SHP77 treated with DMSO at 0.1 percent for 48 hours (cell line): ENCODE results near the gene DENND2D.

Source experiments
- DNase-seq: peaks from one replicate; lab custom pipeline; 2025; lab: John Stamatoyannopoulos, UW

Gene DENND2D

DNA sequence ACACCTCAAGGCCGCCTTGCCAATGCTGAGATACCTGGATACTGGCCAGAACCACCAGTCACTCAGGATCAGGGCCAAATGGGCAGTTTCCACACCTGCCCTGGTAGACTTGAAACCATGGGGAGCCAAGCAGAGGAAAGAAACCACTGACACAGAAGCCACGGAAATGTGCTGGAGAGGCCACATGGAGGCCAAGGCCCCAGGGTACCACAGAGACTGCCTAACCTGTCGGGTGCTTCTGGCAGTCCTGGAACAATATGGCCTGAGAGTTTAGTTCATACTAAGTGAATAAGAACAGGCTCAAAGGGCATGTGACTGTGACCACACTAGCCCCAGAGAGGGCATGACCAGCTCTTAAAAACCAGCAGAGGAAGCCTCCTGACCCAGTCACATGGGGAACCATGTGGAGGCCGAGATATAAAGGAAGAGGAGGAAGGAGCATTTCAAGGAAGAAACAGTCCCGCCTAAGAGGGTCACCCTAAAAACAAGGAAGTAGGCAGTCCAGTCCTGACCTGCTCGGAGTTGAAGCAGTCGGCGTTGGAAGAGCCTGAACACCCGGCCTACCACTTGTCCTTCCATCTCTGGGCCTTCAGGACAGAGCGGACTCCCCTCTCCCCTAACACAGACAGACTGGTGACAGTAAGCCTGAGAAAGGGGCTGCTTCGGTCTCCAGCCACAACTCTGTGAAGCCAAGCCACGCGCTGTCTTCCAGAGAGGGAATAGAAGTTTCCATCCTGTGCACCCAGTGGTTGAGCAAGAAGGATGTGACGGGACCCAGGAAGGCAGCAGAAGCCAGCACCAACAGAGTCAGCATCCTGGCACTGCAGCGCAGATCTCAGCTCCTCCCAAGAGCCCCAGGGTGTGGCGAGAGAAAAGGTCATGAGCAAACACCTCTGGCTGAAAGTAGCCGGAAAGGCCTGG, at the start of gene DENND2D:
TSS of gene DENND2D (minus strand) at position 766 of the 921 bp plus-strand sequence. CDS start at position 579, 187 bp downstream.
- no peak for DNase-seq

- no peak for DNase-seq
These were observed 49.5 kb upstream of the DENND2D start for GRCh38 chr1:111249960-111250359.

DNA sequence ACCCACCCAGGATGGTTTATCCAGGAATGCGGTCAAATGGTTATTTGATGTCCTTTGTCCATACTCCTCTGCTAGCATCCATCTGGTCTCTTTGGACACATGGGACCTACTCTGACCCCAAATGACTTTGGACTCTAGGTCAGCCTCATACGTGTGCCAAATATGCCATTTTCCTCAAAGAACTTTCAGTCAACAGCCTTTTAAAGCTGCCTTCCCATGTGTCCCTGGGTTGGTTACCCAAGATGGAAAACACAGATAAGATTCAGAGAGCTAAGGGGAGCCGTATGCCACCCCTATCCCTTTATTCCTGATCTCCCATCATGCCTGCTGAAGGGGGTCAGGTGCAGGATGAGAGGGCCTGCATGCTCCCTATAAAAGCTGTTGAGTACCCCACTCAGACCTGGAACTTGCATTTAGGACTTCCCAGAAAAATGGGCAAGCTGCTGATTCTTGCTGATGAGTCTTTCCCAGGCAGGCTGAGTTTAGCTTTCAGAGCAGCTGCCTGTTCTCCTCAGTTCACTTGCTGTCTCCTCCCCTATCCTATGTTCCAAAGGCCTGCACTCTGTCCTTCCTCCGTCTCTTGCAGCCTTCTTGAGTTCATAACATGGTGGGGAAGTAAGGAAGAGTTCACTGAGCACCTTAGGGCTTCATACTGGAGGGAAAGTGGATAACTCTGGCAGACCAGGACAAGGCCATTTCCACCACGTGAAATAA, 46.8 kb upstream of the DENND2D start:
- DNase-seq, result no peak

DNA sequence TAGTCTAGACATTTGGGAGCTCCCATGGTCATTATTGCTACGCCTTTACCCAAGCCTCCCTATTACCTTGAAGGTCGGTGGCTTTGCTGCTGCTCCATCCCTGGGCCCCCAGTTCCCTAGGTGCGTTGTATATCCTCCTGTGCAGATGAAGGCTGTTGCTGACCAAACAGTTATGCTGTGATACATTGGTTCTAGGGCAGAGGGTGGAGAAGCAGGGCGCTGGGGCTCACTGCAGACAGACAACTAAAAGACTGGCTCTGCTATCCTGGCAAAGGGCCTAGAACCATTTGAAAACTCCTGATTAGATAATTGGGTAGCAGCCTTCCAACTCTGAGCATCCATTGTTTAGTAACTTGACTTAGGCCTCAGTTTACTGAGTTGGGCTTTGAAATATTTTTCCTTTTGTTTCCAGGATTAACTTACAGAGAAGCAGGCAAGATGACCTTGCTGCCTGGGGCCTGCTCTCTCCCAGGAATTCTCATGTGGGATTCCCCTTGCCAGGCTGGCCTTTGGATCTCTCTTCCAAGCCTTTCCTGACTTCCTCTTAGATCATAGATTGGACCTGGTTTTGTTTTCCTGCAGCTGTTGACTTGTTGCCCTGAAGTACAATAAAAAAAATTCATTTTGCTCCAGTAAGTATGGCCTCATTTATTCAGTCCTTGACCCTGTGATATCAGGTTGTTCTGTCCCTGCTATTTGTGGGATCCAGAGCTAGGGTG, 42.5 kb upstream of the DENND2D start:
- no peak for DNase-seq

DNA sequence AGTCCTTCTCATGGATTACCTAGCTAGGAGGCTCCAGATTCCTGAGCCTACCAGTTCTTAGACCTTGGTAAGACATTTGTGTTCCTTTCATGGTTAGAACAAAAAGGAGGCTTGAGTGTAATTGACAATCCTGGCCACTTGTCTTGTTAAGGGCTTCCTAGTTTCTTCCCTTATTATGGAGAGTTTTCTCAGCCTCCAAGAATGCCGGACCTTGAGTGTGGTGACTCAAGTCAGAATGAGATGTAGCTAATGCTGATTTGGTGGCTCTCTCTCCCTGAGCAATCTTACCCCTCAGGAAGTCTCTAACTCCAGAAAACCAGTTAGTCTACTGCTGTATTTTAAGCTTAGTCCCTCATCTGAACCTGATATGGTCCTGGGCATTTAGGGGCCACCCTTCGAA, 41.4 kb upstream of the DENND2D start:
- no peak for DNase-seq

- no peak for DNase-seq
These were observed 37.8 kb upstream of the DENND2D start for GRCh38 chr1:111238056-111238795.

- no peak for DNase-seq
These were observed 36.4 kb upstream of the DENND2D start for GRCh38 chr1:111236806-111237205.

DNA sequence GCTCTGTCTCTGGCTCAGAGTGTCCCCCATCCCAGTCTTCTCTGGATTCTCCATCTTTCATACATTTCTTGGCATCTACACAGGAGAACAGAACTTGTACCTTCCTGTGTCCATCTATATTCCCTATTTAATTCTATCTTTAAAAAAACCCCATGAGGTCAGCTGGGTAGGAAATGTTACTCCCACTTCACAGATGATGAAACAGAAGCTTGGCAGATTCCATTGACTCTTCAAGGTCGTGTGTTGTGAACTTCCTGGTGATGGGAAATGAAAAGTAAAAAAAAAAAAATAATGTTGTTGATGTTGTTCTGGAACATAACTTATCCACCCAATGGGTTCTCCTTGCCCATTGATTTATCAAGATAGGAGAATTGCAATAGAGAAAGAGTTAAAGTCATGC, 35.9 kb upstream of the DENND2D start:
- DNase-seq, result no peak

DNA sequence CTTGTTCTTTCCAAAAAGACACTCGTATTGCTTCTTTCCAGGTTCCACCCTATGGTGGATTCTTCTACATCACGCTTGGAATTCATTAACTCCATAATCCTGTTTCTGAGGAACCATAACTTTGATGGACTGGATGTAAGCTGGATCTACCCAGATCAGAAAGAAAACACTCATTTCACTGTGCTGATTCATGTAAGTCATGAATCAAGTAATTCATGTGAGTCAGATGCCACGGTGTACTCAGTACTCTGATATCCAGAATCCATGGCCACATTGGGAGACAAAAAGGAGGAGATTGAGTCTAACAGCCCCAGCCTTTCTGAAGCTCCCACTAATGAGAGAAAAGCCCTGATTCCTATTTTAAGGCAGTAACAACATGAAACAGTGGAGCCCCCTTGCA, 34.4 kb upstream of the DENND2D start:
- DNase-seq, result no peak

GRCh38 chr1:111234258-111234657, 33.8 kb upstream of the DENND2D start:
- no peak for DNase-seq

GRCh38 chr1:111232134-111232533, 31.7 kb upstream of the DENND2D start:
- no peak for DNase-seq

DNA sequence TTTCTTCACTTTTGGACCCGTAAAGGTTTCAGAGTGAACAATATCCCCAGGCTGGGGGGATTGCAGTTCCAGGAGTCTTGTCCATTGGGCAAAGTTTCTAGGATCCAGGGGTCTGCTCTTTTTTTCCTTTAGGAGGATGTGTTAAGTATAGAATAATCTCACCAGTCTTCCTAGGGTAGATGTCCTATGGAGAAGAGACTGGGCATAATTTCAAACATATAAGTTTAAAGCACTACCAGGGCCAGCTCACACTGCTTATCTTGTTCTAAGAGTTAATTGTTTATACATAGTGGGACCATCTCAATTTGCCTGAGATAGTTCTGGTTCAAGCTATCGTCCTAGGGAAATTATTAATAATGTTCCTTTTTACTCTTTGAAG, 28.3 kb upstream of the DENND2D start:
- no peak for DNase-seq

- DNase-seq, result no peak
These were observed 27.7 kb upstream of the DENND2D start for GRCh38 chr1:111227851-111228747.

DNA sequence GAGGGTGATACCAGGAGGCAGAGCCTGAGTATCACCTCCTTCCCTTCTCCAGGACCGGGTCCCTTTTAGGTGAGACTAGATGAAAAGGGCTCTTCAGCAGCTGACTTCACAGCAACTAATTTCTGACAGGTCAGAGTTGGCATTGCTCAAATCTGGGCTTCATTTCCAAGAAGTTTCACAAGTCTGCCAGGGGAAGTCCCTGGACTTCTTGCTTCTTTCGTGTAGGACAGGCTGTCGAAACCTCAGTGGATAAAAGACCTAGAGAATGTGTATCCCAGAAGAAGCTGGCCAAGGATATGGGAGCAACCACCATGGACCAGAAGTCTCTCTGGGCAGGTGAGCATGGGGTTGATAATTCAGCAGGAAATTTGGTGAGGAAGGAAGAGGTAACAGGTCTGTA, 27.0 kb upstream of the DENND2D start, which contains the start of gene CHI3L2:
TSS of gene CHI3L2 (plus strand) at position 280 of the 400 bp plus-strand sequence. CDS start at position 297, 17 bp downstream.
- DNase-seq, result no peak

- DNase-seq, result no peak
These were observed 25.4 kb upstream of the DENND2D start for GRCh38 chr1:111225717-111226400.

- DNase-seq, result no peak
These were observed 24.6 kb upstream of the DENND2D start for GRCh38 chr1:111225091-111225490.

GRCh38 chr1:111223126-111223685, 22.8 kb upstream of the DENND2D start:
- no peak for DNase-seq

DNA sequence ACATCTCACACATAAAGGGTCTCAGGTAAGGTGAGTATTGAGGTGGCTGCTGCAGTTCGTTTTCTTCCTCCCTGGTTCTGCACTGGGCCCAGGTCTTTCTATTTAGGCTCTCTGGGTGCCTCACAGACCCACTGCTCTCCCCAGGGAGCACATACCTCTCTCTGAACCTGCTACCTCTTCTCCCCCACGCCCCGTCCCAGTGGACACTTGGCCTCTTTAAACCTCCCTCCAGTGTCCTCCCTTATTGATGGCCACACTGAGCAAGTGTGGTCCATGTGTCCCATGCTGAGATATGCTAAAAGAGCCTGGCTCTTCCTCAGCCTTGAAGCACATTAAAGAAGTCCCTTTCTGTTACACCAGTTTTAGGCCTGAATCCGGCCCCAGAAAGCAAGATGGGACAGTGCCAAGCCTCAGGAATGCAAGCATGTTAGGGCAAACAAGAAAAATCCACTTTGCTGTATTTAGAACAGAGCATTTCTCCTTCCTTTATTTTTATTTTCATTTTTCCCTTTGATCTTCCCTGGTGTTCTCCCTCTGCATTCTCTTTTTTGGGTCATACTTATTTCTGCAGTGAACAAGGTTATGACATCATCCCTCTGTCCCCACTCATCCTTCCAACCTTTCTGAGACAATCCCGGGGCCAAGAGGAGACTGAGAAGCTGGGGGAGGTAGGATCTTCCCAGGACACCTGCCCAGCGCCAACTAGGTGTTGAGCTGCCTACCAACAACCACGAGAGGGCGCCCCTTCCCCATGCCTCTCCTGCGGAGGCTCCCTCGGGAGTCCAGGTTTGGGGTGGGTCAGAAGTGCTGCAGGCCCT, 22.1 kb upstream of the DENND2D start:
- peak; percentile 21 for DNase-seq
